Measurements from ENCODE around the gene LALBA.
"Not testable (repeated sequence)": the region's sequence is repeated elsewhere in the genome, so short reads cannot be mapped to it uniquely, and the experiment has no call there.

LALBA gene

GRCh38 chr12:48532601-48533000 lies 37.2 kb downstream of the LALBA start:
- H3K4me3 ChIP-seq (ENCODE audit: low read length), result no peak overlapping the region
- DNase-seq (ENCODE audit: low read depth), result no peak
- TF ChIP-seq CTCF (IDR thresholded peaks at IDR 0.05; ENCODE audit: insufficient read depth, low read depth, low read length, missing control alignments), result no peak

GRCh38 chr12:48527891-48528670 lies 41.8 kb downstream of the LALBA start:
- no peak overlapping the region for H3K4me3 ChIP-seq (ENCODE audit: low read length)
- no peak for DNase-seq (ENCODE audit: low read depth)
- no peak for TF ChIP-seq CTCF (IDR thresholded peaks at IDR 0.05; ENCODE audit: insufficient read depth, low read depth, low read length, missing control alignments)

- H3K4me3 ChIP-seq (ENCODE audit: low read length), result no peak within 1 kb of the TSS
- DNase-seq (ENCODE audit: low read depth), result no peak
- no peak for TF ChIP-seq CTCF (IDR thresholded peaks at IDR 0.05; ENCODE audit: insufficient read depth, low read depth, low read length, missing control alignments)
Observed at GRCh38 chr12:48525332-48525731, 44.5 kb downstream of the LALBA start, which contains the start of gene OR8S1. Gene OR8S1 (plus strand): TSS chr12:48525632. CDS start chr12:48525632, 0 bp downstream.

- not testable (repeated sequence) for H3K4me3 ChIP-seq (ENCODE audit: low read length); DNase-seq (ENCODE audit: low read depth)
Observed at GRCh38 chr12:48520381-48520780, 49.5 kb downstream of the LALBA start.
